ENCODE measurements around the gene AASS. TPM values are rescaled to one million over a fixed set of nuclear protein-coding genes. Genes with fewer than 3 reads are reported as not detected.

The AASS gene
- total and polyA plus RNA-seq, 2 of the 8 experiments (the other 6 are each of a cell fraction or from before 2014, with no cell fraction given): 203 to 394 TPM

DNA sequence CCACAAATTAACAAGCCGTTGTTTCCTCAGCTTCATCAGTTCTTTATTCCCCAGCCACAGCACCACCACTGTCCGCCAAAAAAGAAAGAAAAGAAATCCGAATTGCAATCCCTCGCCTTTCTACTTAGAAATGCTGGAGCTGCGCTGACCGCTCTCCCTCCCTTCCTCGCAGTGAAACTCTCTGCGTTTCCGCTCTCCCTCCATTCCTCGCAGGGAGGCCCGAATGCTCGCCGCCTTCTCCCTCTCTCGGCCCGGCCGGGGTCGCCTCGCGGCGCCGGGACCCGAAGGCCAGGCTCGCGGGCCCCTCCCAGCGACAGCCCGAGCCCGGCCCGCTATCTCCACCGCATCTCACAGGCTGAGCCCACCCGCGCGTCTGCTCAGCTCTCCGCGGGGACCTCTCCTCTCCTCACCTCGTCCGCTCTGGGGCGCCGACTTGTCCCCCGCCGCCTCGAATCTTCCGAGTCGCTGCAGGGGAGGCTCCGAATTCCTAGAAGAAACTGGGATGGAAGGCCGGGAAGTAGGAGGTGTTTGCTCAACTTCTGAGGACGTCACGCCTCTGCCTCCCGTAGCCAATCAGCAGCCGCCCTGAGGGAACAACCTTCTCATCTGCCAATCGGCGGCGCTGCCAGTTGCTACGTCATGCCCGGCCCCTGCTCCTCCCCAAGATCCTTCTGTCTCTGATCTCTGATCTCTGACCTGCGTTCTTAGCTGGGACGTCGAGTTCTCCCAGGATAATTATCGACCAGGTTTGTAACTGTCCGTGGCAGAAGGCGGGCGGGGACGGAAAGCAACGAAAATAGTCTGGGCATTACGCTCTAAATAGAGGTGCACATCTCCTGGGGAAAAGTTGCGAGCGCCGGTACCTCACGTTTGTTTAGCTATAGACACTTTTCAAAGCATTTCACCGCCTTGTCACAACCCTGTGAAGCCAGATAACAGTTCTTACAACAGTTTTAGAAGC lies at the start of gene AASS (continued):
- TF ChIP-seq RFX5 (IDR thresholded peaks at IDR 0.05; ENCODE audit: borderline replicate concordance, low read depth, low read length): no peak
- peak; percentile 59 for TF ChIP-seq PHF8 (conservative IDR thresholded peaks at IDR 0.05; ENCODE audit: low read depth, low read length)
- TF ChIP-seq SIN3A (conservative IDR thresholded peaks at IDR 0.05 in 1 of 2, IDR thresholded peaks at IDR 0.05 in 1 of 2; ENCODE audit: low read depth in 1 of 2, low read length in 2 of 2): peak; percentile 68 to 73; a peak in 3 of 4 replicates
- TF ChIP-seq SUZ12 (IDR thresholded peaks at IDR 0.05; ENCODE audit: low read length): no peak
- no peak for TF ChIP-seq CBX8 (IDR thresholded peaks at IDR 0.05; ENCODE audit: borderline replicate concordance, low read depth, low read length)
- TF ChIP-seq, protein P1, sequence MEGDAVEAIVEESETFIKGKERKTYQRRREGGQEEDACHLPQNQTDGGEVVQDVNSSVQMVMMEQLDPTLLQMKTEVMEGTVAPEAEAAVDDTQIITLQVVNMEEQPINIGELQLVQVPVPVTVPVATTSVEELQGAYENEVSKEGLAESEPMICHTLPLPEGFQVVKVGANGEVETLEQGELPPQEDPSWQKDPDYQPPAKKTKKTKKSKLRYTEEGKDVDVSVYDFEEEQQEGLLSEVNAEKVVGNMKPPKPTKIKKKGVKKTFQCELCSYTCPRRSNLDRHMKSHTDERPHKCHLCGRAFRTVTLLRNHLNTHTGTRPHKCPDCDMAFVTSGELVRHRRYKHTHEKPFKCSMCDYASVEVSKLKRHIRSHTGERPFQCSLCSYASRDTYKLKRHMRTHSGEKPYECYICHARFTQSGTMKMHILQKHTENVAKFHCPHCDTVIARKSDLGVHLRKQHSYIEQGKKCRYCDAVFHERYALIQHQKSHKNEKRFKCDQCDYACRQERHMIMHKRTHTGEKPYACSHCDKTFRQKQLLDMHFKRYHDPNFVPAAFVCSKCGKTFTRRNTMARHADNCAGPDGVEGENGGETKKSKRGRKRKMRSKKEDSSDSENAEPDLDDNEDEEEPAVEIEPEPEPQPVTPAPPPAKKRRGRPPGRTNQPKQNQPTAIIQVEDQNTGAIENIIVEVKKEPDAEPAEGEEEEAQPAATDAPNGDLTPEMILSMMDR (IDR thresholded peaks at IDR 0.05; ENCODE audit: control extremely low read depth in 1 of 3, insufficient read depth in 1 of 3, low read depth in 1 of 3, low read length in 3 of 3): no peak
- no peak for TF ChIP-seq BACH1 (IDR thresholded peaks at IDR 0.05; ENCODE audit: low read length)
- TF ChIP-seq CBX5 (IDR thresholded peaks at IDR 0.05; ENCODE audit: low read depth, low read length): no peak
- no peak for TF ChIP-seq CTBP2 (IDR thresholded peaks at IDR 0.05; ENCODE audit: borderline replicate concordance, insufficient read depth, insufficient read length, low read length)
- TF ChIP-seq FOSL1 (IDR thresholded peaks at IDR 0.05; ENCODE audit: insufficient read depth, low read depth, low read length): no peak
- TF ChIP-seq SP1 (IDR thresholded peaks at IDR 0.05; ENCODE audit: low read depth, low read length): peak; percentile 77; the same call in 1 of the 2 replicates
- TF ChIP-seq RNF2 (IDR thresholded peaks at IDR 0.05; ENCODE audit: borderline replicate concordance, low read depth, low read length, missing control alignments, poor library complexity, severe bottlenecking): no peak
- TF ChIP-seq EP300 (IDR thresholded peaks at IDR 0.05; ENCODE audit: borderline replicate concordance in 1 of 2, low read depth in 2 of 2, low read length in 2 of 2): 0 out of 3 replicates have a peak, but pooled peaks of 1 of the 2 experiments have one; percentile 52
- TF ChIP-seq NRF1 (IDR thresholded peaks at IDR 0.05; ENCODE audit: low read depth, low read length): no peak
- no peak for TF ChIP-seq KDM1A (IDR thresholded peaks at IDR 0.05; ENCODE audit: borderline replicate concordance, low read length)
- TF ChIP-seq RBBP5 (IDR thresholded peaks at IDR 0.05; ENCODE audit: borderline replicate concordance, low read depth, low read length): peak; percentile 64; the same call in 1 of the 2 replicates
- TF ChIP-seq CEBPB (IDR thresholded peaks at IDR 0.05; ENCODE audit: low read depth, low read length): peak; percentile 81
- no peak for TF ChIP-seq KDM4A (IDR thresholded peaks at IDR 0.05; ENCODE audit: low read depth, low read length, severe bottlenecking)
- no peak for TF ChIP-seq SP2 (IDR thresholded peaks at IDR 0.05; ENCODE audit: low read length)

Data from H1 (cell line).